Activated CD4-positive, alpha-beta memory T cell treated with anti-CD3 and anti-CD28 coated beads for 36 hours (primary cell): ENCODE data around the gene PSMA2. TPM values are rescaled to one million over a fixed set of nuclear protein-coding genes. Genes with fewer than 3 reads are reported as not detected.

Experiments
- CTCF ChIA-PET: fragments of 350-600 bp; sonication (Branson Sonifier 250); formaldehyde crosslinking; loops from one replicate; lab custom pipeline; 2021; ENCODE audit warnings: antibody characterized with exemption, inconsistent platforms; lab: Charles Lee
- POLR2A ChIA-PET: fragments of 350-600 bp; sonication (Branson Sonifier 250); formaldehyde crosslinking; loops from one replicate; lab custom pipeline; 2021; ENCODE audit warnings: antibody characterized with exemption; lab: Charles Lee
- DNase-seq: peaks from one replicate; pipeline ENCODE4 v3.0.0-alpha.2; 2020
- H3K27ac Mint-ChIP-seq: one replicate; pipeline ENCODE4 v1.8.0; 2021; ENCODE audit warnings: mixed read lengths
- H3K27me3 Mint-ChIP-seq: one replicate; pipeline ENCODE4 v1.8.0; 2021; ENCODE audit warnings: mixed read lengths
- H3K36me3 Mint-ChIP-seq: one replicate; pipeline ENCODE4 v1.8.0; 2021; ENCODE audit warnings: mixed read lengths
- H3K4me1 Mint-ChIP-seq: one replicate; pipeline ENCODE4 v1.8.0; 2021; ENCODE audit warnings: low read depth, mixed read lengths
- H3K4me3 Mint-ChIP-seq: one replicate; pipeline ENCODE4 v1.8.0; 2021; ENCODE audit warnings: mild to moderate bottlenecking, mixed read lengths
- H3K9me3 Mint-ChIP-seq: one replicate; pipeline ENCODE4 v1.8.0; 2021; ENCODE audit warnings: mixed read lengths
- intact Hi-C: fragments of 100-400 bp; cut with micrococcal nuclease; formaldehyde crosslinking; loops from one replicate; pipeline ENCODE4 v1.15.1; 2023
- total RNA-seq, 2 experiments: library from RNA; stranded (reverse); gene quantifications; one replicate each; pipeline ENCODE4 v1.2.3, GENCODE V29; 2021

The PSMA2 gene
- 100 to 1,000 TPM; 196 to 200 TPM for total RNA-seq

DNA sequence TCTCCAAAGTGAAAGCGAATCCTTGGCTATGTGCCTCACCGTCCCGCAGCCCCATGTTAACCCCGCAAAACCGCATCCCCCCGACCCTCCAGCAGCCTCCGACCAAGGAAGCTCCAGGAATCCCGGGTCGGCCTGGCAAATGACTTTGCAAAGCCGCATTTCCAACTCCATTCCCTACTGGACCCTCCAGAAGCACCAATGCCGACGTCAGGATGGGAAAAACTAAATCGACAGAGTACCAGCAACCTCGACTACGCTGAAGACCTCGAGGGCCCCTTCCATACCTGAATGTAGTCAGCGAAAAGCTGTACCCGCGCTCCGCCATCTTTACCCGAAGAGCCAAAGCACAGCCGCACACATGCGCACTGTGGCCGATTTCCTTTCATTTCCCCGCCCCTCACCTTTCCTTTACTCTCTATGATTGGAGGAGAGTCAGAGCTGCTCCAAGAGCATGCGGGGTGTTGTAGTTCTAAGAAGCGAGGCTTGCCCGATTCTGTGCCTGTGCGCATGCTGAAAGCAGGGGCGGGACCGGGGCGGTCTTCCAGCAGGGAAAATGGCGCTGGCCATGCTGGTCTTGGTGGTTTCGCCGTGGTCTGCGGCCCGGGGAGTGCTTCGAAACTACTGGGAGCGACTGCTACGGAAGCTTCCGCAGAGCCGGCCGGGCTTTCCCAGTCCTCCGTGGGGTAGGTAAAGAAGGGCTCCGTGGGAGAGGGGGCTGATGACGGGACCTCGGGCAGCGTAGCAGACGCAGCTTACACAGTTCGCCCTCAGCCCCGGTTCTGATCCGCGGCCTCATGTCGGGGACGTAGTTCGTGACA is at the start of gene PSMA2, which contains the start of gene MRPL32:
Gene PSMA2, minus strand, starts transcription at position 341 of the 818 bp plus-strand sequence. Its CDS starts 16 bp downstream, at position 325.
Gene MRPL32, plus strand, starts transcription at position 543 of the 818 bp plus-strand sequence. Its CDS starts 11 bp downstream, at position 554.
- Mint-ChIP-seq H3K4me3 (peak within 1 kb of the TSS; percentile 100), H3K9me3 (no peaks in the 10 kb centered on the region), H3K36me3 (peaks cover 43% of the 10 kb centered on the region), H3K4me1 (peaks cover 60% of the 10 kb centered on the region), H3K27ac (peak within 1 kb of the TSS; percentile 100), H3K27me3 (no peaks in the 10 kb centered on the region)
- ChIA-PET CTCF (interaction anchor here (0.7 to 2.4 kb wide), 8 partner anchors 9 to 907 kb away, joined by 3 to 18 read pairs (median 4); partner anchors contain the start of genes C7orf25 and STK17A), POLR2A (interaction anchor here (0.6 to 2.9 kb wide), 11 partner anchors 9 to 651 kb away, joined by 3 to 11 read pairs (median 4); partner anchors contain the start of genes C7orf25 and STK17A)
- intact Hi-C loops: loop anchor here (1.0 to 10.0 kb wide), 8 partner anchors 8 to 1051 kb away; partner anchors contain the start of genes C7orf25, COA1 and STK17A
- peak; percentile 96 for DNase-seq

DNA sequence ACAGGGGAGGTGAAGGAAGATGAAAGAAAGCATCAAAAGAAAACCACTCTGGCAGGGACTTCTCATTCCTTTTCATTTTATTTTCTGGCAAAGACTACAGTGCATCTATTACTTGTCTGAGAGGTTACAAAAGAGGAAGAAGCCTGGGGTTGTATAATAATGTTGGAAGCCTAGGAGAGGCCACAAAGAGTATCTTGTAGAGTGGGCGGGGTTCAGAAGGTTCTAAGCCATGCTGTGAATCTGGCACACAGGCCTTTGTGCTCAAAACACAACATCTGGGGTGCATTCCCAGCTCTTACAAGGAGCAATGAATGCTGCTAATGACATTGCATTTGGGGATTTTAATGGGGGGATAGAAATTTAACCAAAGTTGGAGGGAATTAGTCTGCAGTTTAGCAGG is 49.6 kb upstream of the PSMA2 start:
- ChIA-PET POLR2A (interaction anchor here (1.1 kb wide), 1 partner anchor 51 kb away, joined by 5 read pairs; no protein-coding TSS in a partner anchor), CTCF (no interaction called here)
- no peak overlapping the region for H3K4me3 Mint-ChIP-seq
- intact Hi-C loops: no loop called here
- peaks cover 12% of the 10 kb centered on the region for H3K27me3 Mint-ChIP-seq
- no peaks in the 10 kb centered on the region for H3K9me3 Mint-ChIP-seq
- no peaks in the 10 kb centered on the region for H3K36me3 Mint-ChIP-seq
- no peak overlapping the region for H3K27ac Mint-ChIP-seq
- no peaks in the 10 kb centered on the region for H3K4me1 Mint-ChIP-seq
- DNase-seq: no peak

DNA sequence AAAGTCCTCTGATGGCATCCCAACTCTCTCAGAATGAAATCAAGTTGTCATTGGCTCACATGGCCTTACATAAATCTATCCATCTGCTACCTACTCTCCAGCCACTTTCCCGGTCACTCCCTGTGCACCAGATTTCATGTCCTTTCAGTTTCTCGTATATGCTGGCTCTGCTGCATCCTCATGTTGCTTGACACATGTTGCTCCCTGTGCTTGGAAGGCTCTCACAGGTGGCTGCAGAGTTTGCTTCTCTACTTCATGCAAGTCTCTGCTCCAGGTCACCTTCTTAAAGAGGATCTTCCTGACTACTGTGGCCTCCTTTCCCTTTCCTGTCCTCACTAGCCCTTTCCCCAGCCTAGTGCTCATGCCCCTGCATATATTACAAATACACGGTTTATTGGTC is 48.5 kb upstream of the PSMA2 start:
- ChIA-PET POLR2A (no interaction called here), CTCF (no interaction called here)
- no peaks in the 10 kb centered on the region for H3K36me3 Mint-ChIP-seq
- no peaks in the 10 kb centered on the region for H3K4me1 Mint-ChIP-seq
- H3K9me3 Mint-ChIP-seq: no peaks in the 10 kb centered on the region
- peaks cover 7% of the 10 kb centered on the region for H3K27me3 Mint-ChIP-seq
- intact Hi-C loops: no loop called here
- DNase-seq: no peak
- no peak overlapping the region for H3K27ac Mint-ChIP-seq
- H3K4me3 Mint-ChIP-seq: no peak overlapping the region

DNA sequence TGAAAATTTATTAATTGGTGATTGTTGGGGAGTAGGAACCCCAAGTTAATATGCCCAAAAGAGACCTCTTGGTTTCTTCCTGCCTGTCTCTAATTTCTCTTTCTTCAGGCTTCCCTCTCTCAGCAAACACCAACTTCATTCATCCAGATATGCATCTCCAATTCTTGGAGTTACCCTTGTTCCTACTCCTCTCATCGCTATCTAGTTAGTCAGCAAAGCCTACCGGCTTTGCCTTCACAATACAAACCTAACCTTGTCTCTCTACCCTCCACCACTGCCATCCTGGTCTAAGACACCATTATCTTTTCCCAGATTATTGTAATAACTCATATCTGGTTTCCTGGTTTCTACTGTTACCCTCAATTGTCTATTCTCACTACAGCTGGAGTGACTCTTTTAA is 48.1 kb upstream of the PSMA2 start:
- ChIA-PET POLR2A (no interaction called here), CTCF (no interaction called here)
- intact Hi-C loops: no loop called here

DNA sequence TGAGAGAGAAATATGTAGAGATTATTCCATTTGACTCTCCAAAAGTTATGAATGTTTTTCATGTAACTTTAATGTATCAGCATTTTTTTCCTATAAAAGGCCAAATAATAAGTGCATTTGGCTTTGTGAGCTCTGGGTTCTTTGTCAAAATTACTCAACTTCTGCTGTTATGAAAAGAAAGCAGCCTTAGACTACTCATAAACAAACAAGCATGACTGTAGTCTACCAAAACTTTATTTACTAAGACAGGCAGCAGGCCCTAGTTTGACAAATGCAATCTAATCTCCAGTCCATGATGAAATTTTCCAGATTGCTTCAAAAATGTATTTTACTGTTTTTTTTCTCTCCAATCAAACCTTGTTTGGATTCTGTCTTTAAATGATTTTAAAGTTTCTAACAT is 46.5 kb upstream of the PSMA2 start:
- ChIA-PET POLR2A (no interaction called here), CTCF (no interaction called here)

More for the DNA sequence above, 48.1 kb upstream of the PSMA2 start:
- H3K27ac Mint-ChIP-seq: no peak overlapping the region
- no peak for DNase-seq
- H3K36me3 Mint-ChIP-seq: no peaks in the 10 kb centered on the region
- peaks cover 7% of the 10 kb centered on the region for H3K27me3 Mint-ChIP-seq
- H3K9me3 Mint-ChIP-seq: no peaks in the 10 kb centered on the region
- no peaks in the 10 kb centered on the region for H3K4me1 Mint-ChIP-seq
- H3K4me3 Mint-ChIP-seq: no peak overlapping the region

DNA sequence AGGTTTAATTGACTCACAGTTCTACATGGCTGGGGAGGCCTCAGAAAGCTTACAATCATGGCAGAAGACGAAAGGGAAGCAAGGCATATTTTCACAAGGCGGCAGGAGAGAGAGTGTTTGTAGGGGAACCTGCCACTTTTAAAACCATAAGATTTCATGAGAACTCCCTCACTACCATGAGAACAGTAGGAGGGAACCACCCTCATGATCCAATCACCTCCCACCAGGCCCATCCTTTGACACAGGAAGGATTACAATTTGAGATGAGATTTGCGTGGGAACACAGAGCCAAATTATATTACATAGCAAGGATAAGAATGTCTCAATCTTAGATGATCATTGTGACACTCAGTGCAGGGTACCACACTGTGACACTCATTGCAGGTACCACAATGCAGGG is 44.4 kb upstream of the PSMA2 start:
- no peak for DNase-seq
- Mint-ChIP-seq H3K4me1 (no peaks in the 10 kb centered on the region), H3K9me3 (no peaks in the 10 kb centered on the region), H3K27me3 (peaks cover 7% of the 10 kb centered on the region), H3K27ac (no peak overlapping the region), H3K4me3 (no peak overlapping the region), H3K36me3 (no peaks in the 10 kb centered on the region)
- intact Hi-C loops: no loop called here
- ChIA-PET CTCF (no interaction called here), POLR2A (no interaction called here)

More for the DNA sequence above, 46.5 kb upstream of the PSMA2 start:
- intact Hi-C loops: no loop called here
- Mint-ChIP-seq H3K36me3 (no peaks in the 10 kb centered on the region), H3K27me3 (peaks cover 7% of the 10 kb centered on the region), H3K27ac (no peak overlapping the region), H3K4me1 (no peaks in the 10 kb centered on the region), H3K4me3 (no peak overlapping the region), H3K9me3 (no peaks in the 10 kb centered on the region)
- no peak for DNase-seq

DNA sequence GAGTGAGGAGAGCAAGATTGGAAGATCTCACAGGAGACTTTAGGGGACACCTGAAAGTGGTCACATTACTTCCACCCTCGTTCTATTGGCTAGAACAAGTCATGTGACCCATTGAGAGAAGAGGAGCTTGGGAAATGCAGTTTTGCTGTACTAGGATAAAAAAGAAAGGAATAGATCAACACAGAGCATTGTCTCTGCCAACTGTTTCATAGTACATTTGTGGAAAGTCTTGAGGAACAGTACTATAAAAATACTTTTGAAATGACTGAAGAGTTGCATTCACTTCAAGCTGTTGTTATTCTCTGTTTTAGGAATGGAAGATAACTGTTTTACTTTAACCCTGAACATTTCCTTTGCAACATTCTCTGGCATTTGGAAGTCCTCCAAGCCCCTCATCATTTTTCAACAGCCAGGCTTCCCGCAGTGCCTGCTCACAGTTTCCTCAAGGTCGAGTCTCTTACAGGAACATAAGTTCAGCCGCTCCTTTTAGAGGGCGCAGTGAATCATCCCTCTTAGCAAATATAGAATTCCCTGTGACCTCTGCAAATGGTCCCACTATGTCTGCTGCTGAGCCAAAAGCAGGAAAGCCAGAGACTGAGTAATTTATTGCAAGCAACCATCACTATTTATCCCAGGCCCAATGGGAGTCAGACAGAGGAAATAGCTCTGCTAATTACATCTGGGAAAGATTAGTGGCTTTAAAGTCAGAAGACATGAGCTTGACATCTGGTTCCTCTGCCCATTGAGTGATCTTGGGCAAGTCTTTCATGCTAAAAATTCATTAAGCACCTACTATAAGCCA is 40.9 kb upstream of the PSMA2 start:
- Mint-ChIP-seq H3K4me1 (no peaks in the 10 kb centered on the region), H3K4me3 (no peak overlapping the region), H3K27ac (no peak overlapping the region), H3K36me3 (no peaks in the 10 kb centered on the region), H3K9me3 (no peaks in the 10 kb centered on the region), H3K27me3 (peaks cover 6% of the 10 kb centered on the region)
- intact Hi-C loops: no loop called here
- ChIA-PET POLR2A (no interaction called here), CTCF (no interaction called here)
- DNase-seq: no peak

DNA sequence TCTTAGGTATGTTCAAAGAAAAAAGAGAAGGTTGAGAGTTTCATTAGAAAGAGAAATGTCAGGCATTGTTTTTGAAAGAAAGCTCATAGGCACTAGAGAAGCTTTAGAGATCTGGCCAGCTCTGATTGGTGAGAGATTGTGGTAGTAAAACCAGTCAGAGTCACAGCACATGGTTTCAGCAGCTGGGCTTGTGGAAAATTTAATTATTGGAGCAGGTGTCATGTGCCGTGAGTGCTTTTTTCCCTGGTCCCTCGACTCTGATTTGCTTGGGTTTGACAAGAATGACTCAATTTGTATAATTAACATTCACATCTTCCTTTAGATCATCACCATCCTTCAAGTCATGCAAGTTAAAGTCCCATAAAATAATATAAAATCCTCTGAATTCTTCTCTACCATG is 35.4 kb upstream of the PSMA2 start:
- H3K27ac Mint-ChIP-seq: no peak overlapping the region
- ChIA-PET POLR2A (no interaction called here), CTCF (no interaction called here)
- no peak for DNase-seq
- intact Hi-C loops: no loop called here
- no peaks in the 10 kb centered on the region for H3K9me3 Mint-ChIP-seq
- H3K4me1 Mint-ChIP-seq: peaks cover 9% of the 10 kb centered on the region
- no peaks in the 10 kb centered on the region for H3K36me3 Mint-ChIP-seq
- H3K27me3 Mint-ChIP-seq: peaks cover 1% of the 10 kb centered on the region
- no peak overlapping the region for H3K4me3 Mint-ChIP-seq

DNA sequence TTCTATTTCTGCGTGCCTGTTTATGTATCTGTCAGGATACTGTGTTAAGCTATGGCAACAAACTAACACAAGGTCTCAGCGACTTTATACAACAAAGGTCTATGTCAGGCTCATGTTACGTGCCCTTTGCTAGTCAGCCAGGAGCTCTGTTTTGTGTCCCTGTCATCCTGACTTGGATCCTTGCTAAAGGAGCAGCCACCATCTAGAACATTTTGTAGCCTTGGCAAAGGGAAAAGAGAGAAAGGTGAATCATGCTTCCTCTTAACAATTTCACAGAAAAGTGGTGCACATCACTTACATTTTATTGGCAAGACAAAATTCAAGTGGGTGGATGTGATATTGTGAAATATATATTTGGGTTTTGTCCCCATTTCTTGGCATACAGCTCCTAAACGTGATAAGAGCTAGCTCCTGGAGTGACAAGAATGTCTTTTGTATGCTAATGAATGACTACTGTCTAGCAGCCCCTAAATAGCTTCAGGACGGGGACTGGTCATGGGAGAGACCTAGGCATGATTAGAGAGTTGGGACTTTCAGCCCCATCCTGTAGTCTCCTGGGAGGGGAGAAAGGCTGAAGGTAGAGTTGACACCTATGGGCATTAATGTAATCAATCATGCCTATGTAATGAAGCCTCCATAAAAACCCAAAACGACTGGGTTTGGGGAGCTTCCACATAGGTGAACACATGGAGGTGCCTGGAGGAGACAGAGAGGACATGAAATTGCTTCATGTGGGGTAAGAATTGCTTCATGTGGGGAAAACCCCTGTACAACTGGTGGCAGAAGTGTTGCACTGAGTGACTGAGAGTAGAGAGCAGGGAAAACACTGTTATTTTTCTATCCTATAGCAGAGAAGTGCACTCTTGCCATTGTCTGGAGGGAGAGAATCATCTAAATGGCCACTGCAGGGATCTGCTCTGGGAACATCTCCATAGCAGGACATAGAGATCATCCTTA is 33.2 kb upstream of the PSMA2 start:
- intact Hi-C loops: no loop called here
- Mint-ChIP-seq H3K9me3 (no peaks in the 10 kb centered on the region), H3K27me3 (peaks cover 5% of the 10 kb centered on the region), H3K4me3 (no peak overlapping the region), H3K4me1 (peaks cover 9% of the 10 kb centered on the region), H3K36me3 (no peaks in the 10 kb centered on the region), H3K27ac (no peak overlapping the region)
- CTCF ChIA-PET: no interaction called here
- POLR2A ChIA-PET: no interaction called here
- DNase-seq: no peak

DNA sequence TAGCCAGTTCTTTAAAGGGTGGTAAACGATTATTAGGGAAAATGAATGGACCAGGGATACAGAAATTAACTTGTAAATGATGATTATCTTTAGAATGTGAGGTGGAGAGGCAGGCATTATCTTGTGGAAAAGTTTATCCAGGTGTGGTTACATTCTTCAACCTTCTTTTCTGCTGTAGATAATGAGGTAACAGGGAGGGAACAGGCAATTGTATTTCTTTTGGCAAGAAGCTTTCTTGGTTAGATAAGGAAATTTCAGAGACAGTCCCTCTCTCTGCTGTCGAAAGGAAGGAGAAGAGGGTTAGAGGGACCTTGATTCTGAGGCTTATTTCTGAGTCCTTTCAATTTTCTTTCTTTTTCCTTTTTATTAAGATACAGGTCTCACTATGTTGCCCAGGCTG is 32.3 kb upstream of the PSMA2 start:
- peaks cover 9% of the 10 kb centered on the region for H3K4me1 Mint-ChIP-seq
- no peak for DNase-seq
- POLR2A ChIA-PET: no interaction called here
- H3K27ac Mint-ChIP-seq: no peak overlapping the region
- intact Hi-C loops: no loop called here
- CTCF ChIA-PET: no interaction called here
- H3K27me3 Mint-ChIP-seq: peaks cover 5% of the 10 kb centered on the region
- no peaks in the 10 kb centered on the region for H3K36me3 Mint-ChIP-seq
- no peaks in the 10 kb centered on the region for H3K9me3 Mint-ChIP-seq
- no peak overlapping the region for H3K4me3 Mint-ChIP-seq

DNA sequence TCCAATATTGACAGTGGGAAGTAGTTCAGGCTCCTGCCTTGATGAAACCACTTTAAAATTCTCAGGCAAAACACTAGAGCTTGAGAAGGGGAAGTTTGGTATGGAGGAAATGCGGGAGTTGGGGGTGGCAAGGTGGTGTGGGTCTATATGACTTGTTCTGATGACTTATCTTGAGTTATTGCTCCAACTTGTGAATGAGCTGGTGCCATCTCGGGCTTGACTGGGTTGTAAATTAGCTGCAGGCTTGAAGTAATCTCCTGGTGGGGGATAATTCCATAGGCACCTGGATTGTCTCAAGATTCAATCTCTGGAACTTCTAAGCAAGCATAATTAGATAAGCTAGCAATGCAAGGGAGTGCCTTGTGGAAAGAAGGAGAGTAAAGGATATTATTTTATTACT is 29.2 kb upstream of the PSMA2 start:
- no peak overlapping the region for H3K27ac Mint-ChIP-seq
- no peak for DNase-seq
- H3K4me3 Mint-ChIP-seq: no peak overlapping the region
- H3K27me3 Mint-ChIP-seq: peaks cover 5% of the 10 kb centered on the region
- CTCF ChIA-PET: no interaction called here
- peaks cover 9% of the 10 kb centered on the region for H3K4me1 Mint-ChIP-seq
- intact Hi-C loops: no loop called here
- H3K9me3 Mint-ChIP-seq: peaks cover 4% of the 10 kb centered on the region
- POLR2A ChIA-PET: no interaction called here
- peaks cover 3% of the 10 kb centered on the region for H3K36me3 Mint-ChIP-seq
